ENCODE data around the gene SLAMF6.
"Not testable (repeated sequence)": the region's sequence is repeated elsewhere in the genome, so short reads cannot be mapped to it uniquely, and the experiment has no call there.

Gene SLAMF6

GRCh38 chr1:160529401-160529952 lies 6.4 kb upstream of the SLAMF6 start:
- H3K79me1 ChIP-seq (ENCODE audit: low read depth, low read length); H3K4me1 ChIP-seq (ENCODE audit: control insufficient read depth in 2 of 2, insufficient read depth in 1 of 2, low read depth in 1 of 2, low read length in 2 of 2); H2BK120ac ChIP-seq (ENCODE audit: low read depth, low read length); H3K9ac ChIP-seq (ENCODE audit: low read depth, low read length, poor library complexity); H3K27me3 ChIP-seq (ENCODE audit: control insufficient read depth in 3 of 3, insufficient read depth in 3 of 3, low read depth in 1 of 3, low read length in 3 of 3); H3K27ac ChIP-seq (replicated peaks; ENCODE audit: low read length); H4K8ac ChIP-seq (ENCODE audit: low read depth, low read length); H3K4ac ChIP-seq (ENCODE audit: low read length); H2BK12ac ChIP-seq (ENCODE audit: low read length); H4K91ac ChIP-seq (ENCODE audit: low read depth, low read length, poor library complexity); H2AK5ac ChIP-seq (ENCODE audit: low read depth, low read length); H3K14ac ChIP-seq (ENCODE audit: low read length); H3K4me3 ChIP-seq (ENCODE audit: low read length in 2 of 2); H3K23ac ChIP-seq (ENCODE audit: low read depth, low read length, poor library complexity); H2AFZ ChIP-seq (ENCODE audit: low read length); H2BK15ac ChIP-seq (ENCODE audit: low read length); DNase-seq (ENCODE audit: low spot score); H2BK5ac ChIP-seq (ENCODE audit: low read length); H3K36me3 ChIP-seq (replicated peaks in 1 of 2; ENCODE audit: control insufficient read depth in 2 of 2, insufficient read depth in 2 of 2, low read length in 2 of 2); H3K18ac ChIP-seq (ENCODE audit: low read length); H3K4me2 ChIP-seq (ENCODE audit: insufficient read depth, low read length, poor library complexity, severe bottlenecking); H3K9me3 ChIP-seq (replicated peaks in 1 of 2; ENCODE audit: control insufficient read depth in 2 of 2, insufficient read depth in 1 of 2, low read depth in 1 of 2, low read length in 2 of 2): not testable (repeated sequence)
- no CpG with 5 or more reads among the region's 7 CpGs for WGBS, 2 donors (ENCODE audit: extremely low coverage in 2 of 2, insufficient read length in 2 of 2, insufficient replicate concordance in 1 of 2)

- H3K18ac ChIP-seq (ENCODE audit: low read length); H3K4ac ChIP-seq (ENCODE audit: low read length); H2BK15ac ChIP-seq (ENCODE audit: low read length); H2BK120ac ChIP-seq (ENCODE audit: low read depth, low read length); H4K91ac ChIP-seq (ENCODE audit: low read depth, low read length, poor library complexity); H3K79me1 ChIP-seq (ENCODE audit: low read depth, low read length); H3K27me3 ChIP-seq (ENCODE audit: control insufficient read depth in 3 of 3, insufficient read depth in 3 of 3, low read depth in 1 of 3, low read length in 3 of 3); H3K9me3 ChIP-seq (replicated peaks in 1 of 2; ENCODE audit: control insufficient read depth in 2 of 2, insufficient read depth in 1 of 2, low read depth in 1 of 2, low read length in 2 of 2); H2BK12ac ChIP-seq (ENCODE audit: low read length); H2AFZ ChIP-seq (ENCODE audit: low read length); H3K36me3 ChIP-seq (replicated peaks in 1 of 2; ENCODE audit: control insufficient read depth in 2 of 2, insufficient read depth in 2 of 2, low read length in 2 of 2); H3K23ac ChIP-seq (ENCODE audit: low read depth, low read length, poor library complexity); H3K4me3 ChIP-seq (ENCODE audit: low read length in 2 of 2); H4K8ac ChIP-seq (ENCODE audit: low read depth, low read length); H3K4me1 ChIP-seq (ENCODE audit: control insufficient read depth in 2 of 2, insufficient read depth in 1 of 2, low read depth in 1 of 2, low read length in 2 of 2); H3K14ac ChIP-seq (ENCODE audit: low read length); H3K4me2 ChIP-seq (ENCODE audit: insufficient read depth, low read length, poor library complexity, severe bottlenecking); H3K27ac ChIP-seq (replicated peaks; ENCODE audit: low read length); H2BK5ac ChIP-seq (ENCODE audit: low read length); H2AK5ac ChIP-seq (ENCODE audit: low read depth, low read length); H3K9ac ChIP-seq (ENCODE audit: low read depth, low read length, poor library complexity); DNase-seq (ENCODE audit: low spot score): not testable (repeated sequence)
- WGBS, 2 donors (ENCODE audit: extremely low coverage in 2 of 2, insufficient read length in 2 of 2, insufficient replicate concordance in 1 of 2), result no CpG with 5 or more reads among the region's 2 CpGs
Observed at GRCh38 chr1:160523789-160524188, 734 bp upstream of the SLAMF6 start.

GRCh38 chr1:160522136-160522535 lies 919 bp downstream of the SLAMF6 start:
- H4K8ac ChIP-seq (ENCODE audit: low read depth, low read length), result no peak overlapping the region
- no CpG with 5 or more reads among the region's 3 CpGs for WGBS, 2 donors (ENCODE audit: extremely low coverage in 2 of 2, insufficient read length in 2 of 2, insufficient replicate concordance in 1 of 2)
- H3K79me1 ChIP-seq (ENCODE audit: low read depth, low read length), result no peaks in the 10 kb centered on the region
- no peak overlapping the region for H3K4me3 ChIP-seq (ENCODE audit: low read length in 2 of 2)
- H3K9ac ChIP-seq (ENCODE audit: low read depth, low read length, poor library complexity), result no peak overlapping the region
- H4K91ac ChIP-seq (ENCODE audit: low read depth, low read length, poor library complexity), result no peak overlapping the region
- no peaks in the 10 kb centered on the region for H3K4me1 ChIP-seq (ENCODE audit: control insufficient read depth in 2 of 2, insufficient read depth in 1 of 2, low read depth in 1 of 2, low read length in 2 of 2)
- H2BK12ac ChIP-seq (ENCODE audit: low read length), result no peak overlapping the region
- no peak overlapping the region for H3K4ac ChIP-seq (ENCODE audit: low read length)
- H3K14ac ChIP-seq (ENCODE audit: low read length), result no peak overlapping the region
- no peak overlapping the region for H3K18ac ChIP-seq (ENCODE audit: low read length)
- no peak overlapping the region for H3K27ac ChIP-seq (replicated peaks; ENCODE audit: low read length)
- no peak for DNase-seq (ENCODE audit: low spot score)
- no peaks in the 10 kb centered on the region for H3K9me3 ChIP-seq (replicated peaks in 1 of 2; ENCODE audit: control insufficient read depth in 2 of 2, insufficient read depth in 1 of 2, low read depth in 1 of 2, low read length in 2 of 2)
- H3K23ac ChIP-seq (ENCODE audit: low read depth, low read length, poor library complexity), result no peak overlapping the region
- H2AK5ac ChIP-seq (ENCODE audit: low read depth, low read length), result no peak overlapping the region
- no peaks in the 10 kb centered on the region for H3K27me3 ChIP-seq (ENCODE audit: control insufficient read depth in 3 of 3, insufficient read depth in 3 of 3, low read depth in 1 of 3, low read length in 3 of 3)
- no peak overlapping the region for H3K4me2 ChIP-seq (ENCODE audit: insufficient read depth, low read length, poor library complexity, severe bottlenecking)
- H2BK15ac ChIP-seq (ENCODE audit: low read length), result no peak overlapping the region
- H2BK5ac ChIP-seq (ENCODE audit: low read length), result no peak overlapping the region
- no peaks in the 10 kb centered on the region for H3K36me3 ChIP-seq (replicated peaks in 1 of 2; ENCODE audit: control insufficient read depth in 2 of 2, insufficient read depth in 2 of 2, low read length in 2 of 2)
- no peak overlapping the region for H2AFZ ChIP-seq (ENCODE audit: low read length)
- H2BK120ac ChIP-seq (ENCODE audit: low read depth, low read length), result no peak overlapping the region

- Histone ChIP-seq H2AK5ac (ENCODE audit: low read depth, low read length) (no peak overlapping the region), H3K79me1 (ENCODE audit: low read depth, low read length) (no peaks in the 10 kb centered on the region), H3K27ac (replicated peaks; ENCODE audit: low read length) (no peak overlapping the region), H2BK15ac (ENCODE audit: low read length) (no peak overlapping the region), H2AFZ (ENCODE audit: low read length) (no peak overlapping the region), H3K36me3 (replicated peaks in 1 of 2; ENCODE audit: control insufficient read depth in 2 of 2, insufficient read depth in 2 of 2, low read length in 2 of 2) (no peaks in the 10 kb centered on the region), H3K4me3 (ENCODE audit: low read length in 2 of 2) (no peak overlapping the region), H2BK5ac (ENCODE audit: low read length) (no peak overlapping the region), H2BK12ac (ENCODE audit: low read length) (no peak overlapping the region), H3K9me3 (replicated peaks in 1 of 2; ENCODE audit: control insufficient read depth in 2 of 2, insufficient read depth in 1 of 2, low read depth in 1 of 2, low read length in 2 of 2) (no peaks in the 10 kb centered on the region), H3K9ac (ENCODE audit: low read depth, low read length, poor library complexity) (no peak overlapping the region), H3K18ac (ENCODE audit: low read length) (no peak overlapping the region), H3K23ac (ENCODE audit: low read depth, low read length, poor library complexity) (no peak overlapping the region), H4K8ac (ENCODE audit: low read depth, low read length) (no peak overlapping the region), H3K4me2 (ENCODE audit: insufficient read depth, low read length, poor library complexity, severe bottlenecking) (no peak overlapping the region), H4K91ac (ENCODE audit: low read depth, low read length, poor library complexity) (no peak overlapping the region), H3K27me3 (ENCODE audit: control insufficient read depth in 3 of 3, insufficient read depth in 3 of 3, low read depth in 1 of 3, low read length in 3 of 3) (no peaks in the 10 kb centered on the region), H3K4ac (ENCODE audit: low read length) (no peak overlapping the region), H3K4me1 (ENCODE audit: control insufficient read depth in 2 of 2, insufficient read depth in 1 of 2, low read depth in 1 of 2, low read length in 2 of 2) (no peaks in the 10 kb centered on the region), H2BK120ac (ENCODE audit: low read depth, low read length) (no peak overlapping the region), H3K14ac (ENCODE audit: low read length) (no peak overlapping the region)
- WGBS, 2 donors (ENCODE audit: extremely low coverage in 2 of 2, insufficient read length in 2 of 2, insufficient replicate concordance in 1 of 2), result no CpG with 5 or more reads among the region's 2 CpGs
- DNase-seq (ENCODE audit: low spot score), result no peak
Observed at GRCh38 chr1:160521554-160521953, 1.5 kb downstream of the SLAMF6 start.

All from neuronal stem cell (in vitro differentiated cells).